Measurements from ENCODE around the gene NR5A1.

Gene NR5A1

DNA sequence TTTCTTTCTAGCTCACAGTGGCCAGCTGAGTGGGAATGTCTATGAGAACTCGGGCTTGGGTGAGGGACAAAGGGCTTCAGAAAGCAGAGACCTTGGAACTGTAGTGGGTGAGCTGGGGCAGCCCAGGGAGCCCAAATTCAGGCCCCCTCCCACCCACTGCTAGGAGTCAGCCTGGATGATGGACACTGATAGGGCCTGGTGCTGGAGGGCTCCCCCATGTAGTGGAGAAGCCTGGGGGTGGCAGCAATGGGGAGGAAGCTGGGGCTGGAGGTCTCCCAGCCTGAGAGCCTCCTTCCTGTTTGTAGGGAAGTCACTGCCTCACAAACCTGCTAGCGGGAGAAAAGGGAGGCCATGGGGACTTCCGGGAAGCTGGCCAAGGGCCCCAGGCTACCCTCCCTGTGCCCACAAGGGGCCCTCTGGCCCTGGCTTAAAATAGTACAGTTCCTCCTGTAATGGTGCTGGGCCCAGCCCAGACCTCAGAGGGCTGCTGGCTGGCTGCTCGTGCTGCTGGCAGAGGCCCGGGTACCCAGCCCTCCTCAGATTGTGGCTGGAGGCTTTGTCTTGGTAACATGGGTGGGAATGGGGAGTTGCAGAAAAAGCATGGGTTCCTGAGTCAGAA, 6.3 kb upstream of the NR5A1 start:
- no peak for DNase-seq

- no peak for DNase-seq
Measured at GRCh38 chr9:124512806-124513204, 5.6 kb upstream of the NR5A1 start.

DNA sequence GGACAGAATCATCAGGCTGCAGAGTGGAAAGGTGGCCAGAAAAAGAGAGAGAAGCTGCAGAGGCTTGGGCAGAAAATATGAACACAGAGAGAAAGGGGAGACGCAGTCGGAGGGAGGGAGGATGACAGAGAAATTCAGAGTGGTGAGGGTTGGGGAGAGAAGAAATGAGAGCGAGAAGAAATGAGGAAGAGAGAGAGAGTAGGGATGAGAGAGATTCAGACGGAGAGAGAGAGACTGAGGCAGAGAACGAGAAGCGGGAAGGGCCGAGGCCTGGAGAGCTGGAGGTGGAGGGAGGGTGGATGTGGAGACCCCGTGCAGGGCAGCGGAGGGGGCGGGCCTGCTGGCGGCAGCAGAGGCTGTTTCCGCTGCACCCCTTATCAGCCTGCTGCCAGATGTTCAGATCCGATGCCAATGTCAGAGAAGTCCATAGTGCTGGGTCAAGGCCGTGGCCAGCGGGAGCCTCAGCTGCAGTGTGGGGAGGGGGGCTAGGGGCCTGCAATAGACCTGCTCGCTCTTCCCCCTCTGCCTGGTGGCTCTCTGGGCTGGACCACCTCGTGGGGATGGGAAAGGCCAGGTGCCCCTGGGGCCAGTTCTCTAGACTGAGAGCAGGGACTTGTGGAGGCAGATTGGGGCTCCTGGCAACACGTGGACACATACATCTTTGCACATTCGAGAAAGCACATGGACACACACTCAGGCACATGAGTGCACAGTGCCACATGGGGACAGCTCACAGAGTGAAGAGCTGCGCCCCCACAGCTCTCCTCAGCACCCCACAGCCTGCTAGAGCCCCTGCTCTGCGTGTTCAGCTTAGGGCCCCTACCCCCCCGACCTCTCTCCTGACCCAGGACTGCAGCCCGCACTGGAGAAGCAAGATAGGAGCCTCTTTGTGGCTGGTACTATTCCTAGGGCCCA, 4.9 kb upstream of the NR5A1 start:
- DNase-seq: no peak

DNA sequence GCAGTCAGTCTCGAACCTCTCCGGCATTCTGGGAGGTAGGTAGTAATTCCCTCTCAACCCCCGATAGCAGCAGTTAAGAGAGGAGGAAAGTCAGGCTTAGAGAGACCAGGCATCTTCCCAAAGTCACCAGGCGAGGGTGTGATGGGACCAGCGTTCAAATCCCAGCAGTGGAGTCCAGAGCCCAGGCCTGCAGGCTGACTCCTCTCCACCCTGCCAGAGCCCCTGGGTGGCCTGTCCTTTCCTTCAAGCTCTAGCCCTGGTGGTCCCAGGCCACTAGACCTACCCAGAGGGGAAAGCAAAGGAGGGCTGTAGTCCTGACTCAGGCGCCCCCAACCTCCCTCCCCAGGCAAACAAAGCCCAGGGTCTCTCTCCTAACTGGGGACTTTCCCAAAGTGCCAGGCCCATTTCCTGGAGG, 4.2 kb upstream of the NR5A1 start:
- DNase-seq: no peak

GRCh38 chr9:124510650-124511425, 3.6 kb upstream of the NR5A1 start:
- no peak for DNase-seq

GRCh38 chr9:124507880-124508423, 753 bp upstream of the NR5A1 start:
- no peak for DNase-seq

DNA sequence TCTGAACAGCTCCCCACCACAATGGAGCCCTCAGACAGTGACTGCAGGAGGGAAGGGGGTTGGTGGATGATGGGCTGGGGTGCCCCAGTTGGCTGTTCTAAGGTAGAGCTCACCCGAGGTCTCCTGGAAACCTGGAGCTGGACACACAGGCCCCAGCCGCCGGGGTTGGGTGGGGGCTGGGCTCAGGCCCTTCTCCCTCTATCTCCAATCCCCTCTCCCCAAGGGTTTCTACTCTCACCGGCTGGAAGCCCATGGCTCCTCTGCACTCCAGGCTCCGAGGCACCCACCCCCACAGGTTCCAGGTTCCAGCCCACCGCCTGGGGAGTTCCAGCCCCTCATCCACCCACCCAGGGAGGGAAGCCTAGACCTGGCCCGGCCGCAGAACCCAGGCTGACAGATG, 766 bp downstream of the NR5A1 start:
- no peak for DNase-seq

DNA sequence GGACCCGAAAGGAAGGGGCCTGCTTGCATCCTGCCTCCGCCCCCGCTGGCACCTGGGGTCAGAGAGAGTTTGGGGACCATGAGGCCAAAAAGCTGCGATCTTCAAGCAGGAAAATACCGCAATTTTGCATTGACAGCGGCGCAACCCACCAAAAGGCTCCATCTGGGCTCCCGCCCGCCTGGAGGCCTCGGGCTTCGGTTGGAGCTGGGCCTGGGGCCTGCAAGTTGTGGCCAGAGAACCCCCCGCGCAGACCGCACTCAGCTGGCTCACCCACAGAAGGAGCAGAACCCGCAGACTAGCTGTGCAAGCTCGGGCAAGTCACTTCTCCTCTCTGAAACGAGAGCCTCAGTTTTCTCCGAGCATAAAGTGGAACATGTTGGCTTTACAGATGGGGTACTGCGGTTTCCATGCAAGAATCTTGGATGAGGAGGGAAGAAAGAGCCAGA, 1.3 kb downstream of the NR5A1 start:
- DNase-seq: no peak

DNA sequence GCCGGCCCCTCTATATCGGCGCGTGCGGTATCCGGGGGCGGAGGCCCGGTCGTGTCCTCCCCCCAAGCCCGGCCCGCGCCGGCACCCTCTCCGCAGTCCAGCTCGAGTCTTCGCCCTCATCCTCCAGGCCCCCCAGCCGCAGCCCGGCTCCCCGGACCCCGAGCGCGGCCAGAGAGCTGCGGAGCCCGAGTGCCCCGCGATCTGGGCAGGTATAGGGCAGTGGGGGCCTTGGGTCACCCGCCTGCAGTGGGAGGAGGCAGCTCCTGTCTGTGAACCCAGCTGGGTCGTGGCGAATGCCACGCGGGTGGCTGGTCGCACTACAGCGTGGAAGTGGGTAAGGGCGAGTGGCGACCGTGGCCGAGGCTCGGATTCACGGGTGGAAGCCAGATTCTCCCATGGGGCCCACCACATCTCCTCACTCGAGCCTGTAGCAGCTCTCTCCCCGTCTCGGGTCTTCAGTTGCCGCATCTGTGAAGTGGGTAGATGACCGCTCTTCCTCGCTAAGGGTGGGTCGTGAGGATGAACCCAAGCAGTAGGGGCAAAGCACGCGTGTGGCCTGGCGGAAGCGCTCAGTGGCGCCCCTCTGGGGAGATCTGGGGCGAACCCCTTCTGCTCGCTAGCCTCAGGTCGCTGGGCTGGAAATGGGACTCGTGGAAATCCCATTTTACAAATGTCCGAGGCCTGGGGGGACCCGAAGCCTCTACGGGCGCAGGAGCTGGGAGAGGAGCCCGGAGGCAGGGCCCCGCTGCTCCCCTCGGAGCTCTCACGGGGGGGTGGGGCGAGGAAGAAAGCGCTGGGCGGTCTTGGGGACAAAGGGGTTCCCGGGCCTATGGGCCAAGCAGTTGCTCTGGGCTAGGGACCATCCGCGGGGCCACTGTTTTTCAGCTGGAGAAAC, 1.9 kb downstream of the NR5A1 start:
- no peak for DNase-seq

GRCh38 chr9:124504530-124505005, 2.6 kb downstream of the NR5A1 start:
- no peak for DNase-seq

DNA sequence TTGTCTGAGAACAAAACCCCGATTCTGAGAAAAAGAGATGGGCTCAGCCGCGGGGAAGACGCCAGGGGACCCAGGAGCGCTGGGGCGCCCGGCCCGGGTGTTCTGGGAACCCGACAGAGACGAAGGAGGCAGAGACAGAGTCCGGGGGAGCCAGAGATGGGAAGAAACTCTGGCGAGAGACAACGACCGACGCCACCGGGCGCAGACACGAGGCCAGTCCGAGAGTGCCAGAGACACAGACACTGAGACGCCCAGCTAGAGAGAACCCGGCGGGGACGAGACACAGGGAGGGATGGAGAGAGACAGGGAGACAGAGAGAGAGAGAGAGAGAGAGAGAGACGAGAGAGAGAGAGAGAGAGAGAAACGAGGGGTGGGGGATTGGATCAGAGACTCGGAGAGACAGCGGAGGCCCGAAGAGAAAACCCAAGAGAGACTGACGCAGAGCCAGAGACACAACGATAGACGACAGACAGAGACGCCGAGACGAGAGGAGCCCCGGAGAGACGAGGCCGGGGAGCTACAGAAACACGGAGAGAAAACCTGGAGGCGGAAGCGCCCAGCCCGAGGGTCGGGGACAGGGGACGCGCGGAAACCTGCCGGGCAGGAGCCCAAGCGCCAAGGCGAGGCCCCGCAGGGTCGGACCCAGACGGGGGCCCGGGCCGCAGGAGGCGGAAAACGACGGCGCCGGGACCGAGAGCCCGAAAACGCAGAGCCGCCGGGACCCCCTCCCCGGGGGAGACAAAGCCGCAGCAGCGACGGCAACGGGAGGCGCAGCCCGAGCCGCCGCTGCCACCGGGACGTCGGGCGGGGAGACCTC, 3.3 kb downstream of the NR5A1 start:
- DNase-seq: no peak

DNA sequence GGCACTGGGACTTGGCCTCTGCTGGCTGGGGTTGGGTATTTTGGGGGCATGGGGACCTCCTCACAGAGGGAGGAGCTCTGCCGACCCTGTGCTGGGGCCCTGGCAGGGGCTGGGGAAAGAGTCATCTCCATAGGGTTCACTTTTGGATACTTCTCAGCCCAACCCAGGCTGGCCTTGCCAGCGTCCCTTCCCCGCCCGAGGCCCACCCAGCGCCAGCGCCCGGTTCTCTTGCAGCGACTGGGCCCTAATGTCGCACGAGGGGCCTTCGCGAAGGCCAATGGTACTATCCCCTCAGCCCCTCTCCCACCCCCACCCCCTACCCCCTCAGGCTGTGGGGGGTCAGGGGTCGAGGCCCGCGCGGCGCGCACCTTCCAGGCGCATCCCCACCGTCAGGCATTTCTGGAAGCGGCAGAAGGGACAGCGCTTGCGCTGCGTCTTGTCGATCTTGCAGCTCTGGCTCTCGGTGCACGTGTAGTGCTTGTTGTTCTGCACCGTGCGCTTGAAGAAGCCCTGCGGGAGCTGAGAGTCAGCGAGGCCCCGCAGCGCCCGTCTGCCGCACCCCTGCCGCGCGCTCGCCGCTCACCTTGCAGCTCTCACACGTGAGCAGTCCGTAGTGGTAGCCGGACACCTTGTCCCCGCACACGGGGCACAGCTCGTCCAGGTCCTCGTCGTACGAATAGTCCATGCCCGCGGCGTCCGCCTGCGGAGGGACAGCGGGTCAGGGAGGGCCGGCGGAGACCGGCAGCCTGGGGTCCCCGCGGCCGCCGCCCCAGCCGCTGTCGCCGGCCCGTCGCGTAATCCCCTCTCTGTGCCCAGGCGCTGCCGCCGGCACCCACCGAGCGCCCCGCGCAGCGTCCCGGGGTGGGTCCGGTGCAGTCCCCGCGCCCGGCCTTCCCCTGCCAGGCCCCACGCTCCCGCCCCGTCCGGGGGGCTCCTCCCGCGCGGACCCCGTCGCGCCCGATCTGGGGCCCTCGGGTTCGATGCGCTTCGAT, 4.2 kb downstream of the NR5A1 start:
- no peak for DNase-seq

GRCh38 chr9:124501771-124502320, 5.4 kb downstream of the NR5A1 start:
- DNase-seq: no peak

DNA sequence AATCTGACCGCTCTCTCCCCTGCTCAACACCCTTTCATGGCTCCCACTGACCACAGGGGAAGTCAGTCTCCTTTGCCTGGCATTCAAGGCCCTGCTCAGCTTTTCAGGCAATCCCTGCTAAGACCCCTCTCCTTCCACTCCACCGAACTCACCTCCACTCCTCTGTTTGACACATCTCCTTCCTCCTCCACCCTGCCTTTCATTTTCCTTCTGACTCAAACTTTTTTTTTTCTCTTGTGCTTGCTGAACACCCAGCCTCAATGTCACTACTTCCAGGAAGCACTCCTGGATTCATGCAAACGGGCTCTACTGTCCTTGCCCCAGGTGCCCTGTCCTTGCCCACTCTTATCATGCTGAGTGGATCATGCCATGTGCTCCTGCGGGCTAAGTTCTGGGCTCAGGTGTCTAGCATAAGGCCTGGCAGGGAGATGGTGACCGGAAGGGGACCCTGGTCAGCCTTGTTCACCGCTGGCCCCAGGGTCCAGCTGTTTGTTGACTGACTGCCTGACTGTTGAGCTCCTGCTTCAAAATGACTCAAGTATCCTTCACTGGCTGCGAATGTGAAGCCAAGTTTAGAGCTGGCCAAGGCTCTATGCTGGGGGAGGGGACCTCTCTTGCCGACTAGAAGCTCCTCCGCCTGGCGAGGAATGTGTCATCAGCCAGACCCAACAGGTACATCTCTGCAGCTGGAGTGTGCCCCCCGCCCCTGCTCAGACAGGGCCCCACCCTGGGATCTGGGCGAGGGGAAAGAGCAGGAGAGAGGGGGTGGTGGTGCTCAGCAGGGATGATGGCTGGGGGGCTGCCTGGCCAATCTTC, 6.2 kb downstream of the NR5A1 start:
- no peak for DNase-seq

- no peak for DNase-seq
Measured at GRCh38 chr9:124500028-124500795, 7.0 kb downstream of the NR5A1 start.

DNA sequence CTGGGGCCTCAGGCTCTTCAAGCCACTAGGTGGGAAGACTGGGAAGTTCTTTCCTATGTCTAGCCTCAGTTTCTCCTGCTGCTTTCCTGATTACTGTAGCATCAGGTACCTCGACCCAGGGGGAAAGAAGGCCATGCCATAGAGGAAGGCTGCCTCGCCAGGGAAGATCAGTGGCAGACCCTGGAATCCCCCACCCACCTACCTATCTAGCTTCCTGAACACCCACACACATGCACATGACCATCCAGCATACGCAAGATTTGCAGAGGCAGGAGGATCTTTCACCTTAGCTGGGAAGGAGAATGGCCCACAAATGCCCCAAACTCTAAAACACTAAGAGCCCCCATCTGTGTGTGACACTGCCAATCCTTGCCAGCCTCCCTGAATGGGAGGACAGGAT, 8.0 kb downstream of the NR5A1 start:
- DNase-seq: no peak

DNA sequence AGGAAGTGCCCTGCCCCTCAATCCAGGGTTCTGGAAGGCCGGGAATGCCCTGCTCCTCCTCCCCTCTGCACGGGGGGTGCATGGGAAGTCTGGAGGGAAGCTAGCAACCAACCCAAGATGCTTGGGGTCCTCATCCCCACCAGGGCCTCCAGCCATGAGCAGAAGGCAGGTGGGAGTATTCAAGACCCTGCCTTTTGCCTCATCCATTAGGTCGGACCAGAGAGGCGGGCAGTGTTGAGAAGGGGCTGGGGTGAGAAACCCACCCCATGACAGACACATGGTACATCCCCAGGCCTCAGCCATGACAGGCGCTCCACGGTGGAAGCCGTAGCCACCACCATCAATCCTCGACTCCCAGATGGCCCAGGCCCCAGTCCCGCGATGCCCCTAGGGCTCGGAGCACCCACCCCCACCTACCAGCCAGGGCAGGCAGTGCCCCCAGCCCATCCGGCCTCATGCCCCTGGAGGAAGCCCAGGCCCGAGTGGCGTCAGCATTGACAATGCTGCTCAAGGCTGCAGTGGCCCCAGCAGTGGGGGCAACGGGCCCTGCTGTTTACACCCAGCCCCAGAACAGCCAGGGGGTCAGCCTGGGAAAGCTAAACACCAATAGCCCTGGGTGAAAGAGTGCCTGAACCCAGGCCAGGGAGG, 8.6 kb downstream of the NR5A1 start:
- DNase-seq: no peak
